ENCODE data around the gene TSPOAP1. TPM values are rescaled to one million over a fixed set of nuclear protein-coding genes. Genes with fewer than 3 reads are reported as not detected.
A peak's percentile ranks its signal among the peaks of the same experiment; 100 is the strongest.

Gene TSPOAP1
- total and polyA plus RNA-seq, 10 of the 15 experiments (the other 5 are each of a cell fraction or from before 2014, with no cell fraction given) = 0.58 to 16.4 (median 4.2) TPM; not detected in 1

- TF ChIP-seq PBX3 (IDR thresholded peaks at IDR 0.05; ENCODE audit: insufficient replicate concordance, low read depth, low read length) = no peak
- no peak for TF ChIP-seq RBBP5 (conservative IDR thresholded peaks at IDR 0.05)
- no peak for TF ChIP-seq SREBF1 (IDR thresholded peaks at IDR 0.05; ENCODE audit: low read length)
- TF ChIP-seq HSF1 (IDR thresholded peaks at IDR 0.05; ENCODE audit: low read depth, low read length) = no peak
- no peak for TF ChIP-seq USF2 (IDR thresholded peaks at IDR 0.05; ENCODE audit: borderline replicate concordance, low read depth, low read length)
- no peak for TF ChIP-seq BCL11A (IDR thresholded peaks at IDR 0.05; ENCODE audit: low read depth, low read length)
- TF ChIP-seq BHLHE40 (IDR thresholded peaks at IDR 0.05; ENCODE audit: borderline replicate concordance in 1 of 2, low read depth in 2 of 2, low read length in 1 of 2) = peak; percentile 24 to 71; a peak in 2 of 4 replicates
- TF ChIP-seq IRF3 (IDR thresholded peaks at IDR 0.05) = no peak
- TF ChIP-seq NFYA (IDR thresholded peaks at IDR 0.05; ENCODE audit: borderline replicate concordance, low read depth, low read length) = no peak
- no peak for TF ChIP-seq MLLT1 (IDR thresholded peaks at IDR 0.05)
- TF ChIP-seq ZNF687 (IDR thresholded peaks at IDR 0.05) = 0 out of 2 replicates have a peak, but pooled peaks have one; percentile 27
- TF ChIP-seq NKRF (conservative IDR thresholded peaks at IDR 0.05) = 0 out of 2 replicates have a peak, but pooled peaks have one; percentile 53
- TF ChIP-seq TAF1 (IDR thresholded peaks at IDR 0.05; ENCODE audit: borderline replicate concordance, low read depth, low read length) = no peak
- no peak for TF ChIP-seq SUZ12 (IDR thresholded peaks at IDR 0.05; ENCODE audit: unreplicated experiment)
- TF ChIP-seq RAD51 (IDR thresholded peaks at IDR 0.05) = no peak
Observed at GRCh38 chr17:58324409-58325288, 3.9 kb downstream of the TSPOAP1 start (continued).

Data from GM12878 (cell line).